ENCODE measurements around the gene MYO19. TPM values are rescaled to one million over a fixed set of nuclear protein-coding genes. Genes with fewer than 3 reads are reported as not detected.
"Not testable (repeated sequence)": the region's sequence is repeated elsewhere in the genome, so short reads cannot be mapped to it uniquely, and the experiment has no call there.

Gene MYO19
- total RNA-seq, 1 experiment from 2014 or later: 167 TPM

GRCh38 chr17:36449997-36450396, 84.7 kb downstream of the MYO19 start:
- H2AFZ ChIP-seq (ENCODE audit: low read depth, low read length, poor library complexity, severe bottlenecking); BruUV-seq (replicated peaks); CTCF ChIA-PET; H3K27me3 ChIP-seq (ENCODE audit: insufficient read depth, low read length); H3K4me3 ChIP-seq (replicated peaks in 1 of 2; ENCODE audit: low read depth in 1 of 2, low read length in 2 of 2); H3K9ac ChIP-seq (ENCODE audit: low read length); H3K4me2 ChIP-seq (ENCODE audit: low read length); H3K9me3 ChIP-seq (ENCODE audit: control insufficient read depth in 1 of 2, insufficient read depth in 1 of 2, low read depth in 1 of 2, low read length in 2 of 2); H3K36me3 ChIP-seq (ENCODE audit: control insufficient read depth in 1 of 2, insufficient read depth in 2 of 2, low read length in 2 of 2); H3K4me1 ChIP-seq (ENCODE audit: control insufficient read depth in 1 of 2, insufficient read depth in 2 of 2, low read length in 2 of 2); intact Hi-C loops (cut with micrococcal nuclease); H3K9me2 ChIP-seq (ENCODE audit: insufficient read depth); POLR2A ChIA-PET; RAD21 ChIA-PET (ENCODE audit: low non-redundant PET in 1 of 2, low total read pairs in 2 of 2, uncharacterized antibody in 2 of 2, unreplicated experiment in 2 of 2); H4K20me1 ChIP-seq (ENCODE audit: insufficient read depth); H3K27ac ChIP-seq (ENCODE audit: low read depth, low read length); DNase-seq (ENCODE audit: low read depth, low spot score); H3K79me2 ChIP-seq (ENCODE audit: insufficient read depth, low read length): not testable (repeated sequence)
- TF ChIP-seq CTCF (IDR thresholded peaks at IDR 0.05 in 2 of 3, conservative IDR thresholded peaks at IDR 0.05 in 1 of 3; ENCODE audit: borderline replicate concordance in 1 of 3, insufficient read depth in 1 of 3, low read depth in 2 of 3, low read length in 2 of 3): 0 out of 6 replicates have a peak, but pooled peaks of 1 of the 3 experiments have one; percentile 2
- peak; percentile 95 for ATAC-seq

Other genes with a start within 250 kb of the MYO19 start
- gene TBC1D3G, start 211.0 kb downstream of the MYO19 start, total RNA-seq (2021; ENCODE audit: unreplicated experiment): not detected
- not detected for gene TBC1D3H, start 146.4 kb downstream of the MYO19 start, total RNA-seq (2021; ENCODE audit: unreplicated experiment)
- 33.9 TPM for gene ZNHIT3, start 48.2 kb downstream of the MYO19 start, total RNA-seq (2021; ENCODE audit: unreplicated experiment)
- gene PIGW, start 119 bp upstream of the MYO19 start, total RNA-seq (2021; ENCODE audit: unreplicated experiment): 16.4 TPM
- gene GGNBP2, start 10.1 kb upstream of the MYO19 start, total RNA-seq (2021; ENCODE audit: unreplicated experiment): 58.2 TPM
- 21.5 TPM for gene DHRS11, start 57.0 kb upstream of the MYO19 start, total RNA-seq (2021; ENCODE audit: unreplicated experiment)
- gene MRM1, start 66.7 kb upstream of the MYO19 start, total RNA-seq (2021; ENCODE audit: unreplicated experiment): 14.5 TPM

Measured in HCT116 (cell line).